NCI-H1694 (cell line): ENCODE results near the gene CST4.
"Not testable (repeated sequence)": the region's sequence is repeated elsewhere in the genome, so short reads cannot be mapped to it uniquely, and the experiment has no call there.

Source experiments
- DNase-seq: peaks from one replicate; lab custom pipeline; 2025; lab: John Stamatoyannopoulos, UW

The CST4 gene, protein sequence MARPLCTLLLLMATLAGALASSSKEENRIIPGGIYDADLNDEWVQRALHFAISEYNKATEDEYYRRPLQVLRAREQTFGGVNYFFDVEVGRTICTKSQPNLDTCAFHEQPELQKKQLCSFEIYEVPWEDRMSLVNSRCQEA

GRCh38 chr20:23688684-23689398 is at the start of gene CST4:
Gene CST4, minus strand, starts transcription at chr20:23689038. Its CDS starts 69 bp downstream, at chr20:23688969.
- DNase-seq: not testable (repeated sequence)

- DNase-seq: not testable (repeated sequence)
Observed at GRCh38 chr20:23735391-23735790, 46.6 kb upstream of the CST4 start.

GRCh38 chr20:23734949-23735348 is 46.1 kb upstream of the CST4 start:
- not testable (repeated sequence) for DNase-seq

GRCh38 chr20:23734440-23734839 is 45.6 kb upstream of the CST4 start:
- DNase-seq: not testable (repeated sequence)

- no peak for DNase-seq
Observed at GRCh38 chr20:23727016-23727415, 38.2 kb upstream of the CST4 start.

DNA sequence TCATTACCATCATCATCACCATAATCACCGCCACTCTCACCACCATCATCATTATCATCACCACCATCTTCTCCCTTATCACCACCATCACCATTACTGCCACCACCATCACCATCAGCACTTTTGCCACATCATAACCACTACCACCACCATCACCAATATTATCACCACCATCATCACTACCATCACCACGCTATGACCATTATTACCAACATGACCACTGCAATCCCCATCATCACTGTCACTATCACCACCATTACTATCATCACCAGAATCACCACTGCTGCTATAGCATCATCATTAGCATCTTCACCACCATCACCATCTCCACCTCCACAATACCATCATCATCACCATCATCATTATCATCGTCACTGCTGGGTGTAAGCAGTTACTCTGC is 36.3 kb upstream of the CST4 start:
- DNase-seq: no peak

DNA sequence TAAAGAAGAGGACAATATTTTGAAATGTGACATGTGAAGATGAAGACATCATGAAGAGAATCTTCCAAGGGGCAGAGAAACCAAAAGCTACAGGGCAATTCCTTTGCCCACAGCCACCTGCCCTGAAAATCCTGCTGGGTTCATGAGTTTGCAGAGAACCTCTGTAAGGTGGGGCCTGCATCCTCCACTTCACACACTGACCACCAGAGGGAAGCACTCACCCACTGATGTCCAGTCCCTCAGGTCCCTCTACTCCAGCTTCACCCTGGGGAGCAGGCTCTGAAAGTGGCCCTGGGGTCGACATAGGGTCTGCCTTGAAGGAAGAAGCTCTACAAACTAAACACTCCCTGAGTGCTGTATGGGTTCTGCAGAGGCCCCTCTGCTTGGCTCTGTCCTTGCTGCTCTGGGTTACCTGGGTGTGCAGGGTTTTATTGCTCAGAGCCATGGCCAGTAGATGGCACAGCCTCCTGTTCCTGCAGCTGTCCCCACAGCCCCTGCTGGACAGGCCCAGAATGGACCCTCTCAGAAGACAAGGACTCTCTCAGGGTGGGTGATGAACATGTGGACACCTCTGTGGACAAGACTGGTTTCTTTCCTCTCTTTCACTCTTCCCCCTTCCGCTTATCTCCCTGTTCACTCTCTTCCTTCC is 34.9 kb upstream of the CST4 start:
- DNase-seq: peak; percentile 22

DNA sequence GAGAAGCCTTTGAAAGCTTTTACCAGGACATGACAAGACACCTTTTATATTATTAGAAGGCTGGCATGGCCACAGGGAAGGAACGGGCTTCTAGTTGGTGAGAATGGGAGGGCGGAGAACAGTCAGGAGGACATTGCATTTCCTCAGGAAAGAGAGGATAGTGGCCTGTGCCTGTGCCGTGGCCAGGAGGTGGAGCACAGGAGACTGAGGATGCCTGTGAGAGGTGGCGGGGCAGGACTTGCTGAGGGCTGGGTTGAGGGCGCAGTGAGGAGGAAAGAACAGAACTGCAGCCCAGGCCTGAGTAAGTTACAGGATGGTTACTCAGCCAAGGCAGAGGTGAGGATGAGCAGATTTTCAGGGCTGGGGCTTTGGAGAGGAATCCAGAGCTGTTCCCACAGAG is 34.0 kb upstream of the CST4 start:
- not testable (repeated sequence) for DNase-seq

GRCh38 chr20:23721962-23722361 is 33.1 kb upstream of the CST4 start:
- DNase-seq: no peak

DNA sequence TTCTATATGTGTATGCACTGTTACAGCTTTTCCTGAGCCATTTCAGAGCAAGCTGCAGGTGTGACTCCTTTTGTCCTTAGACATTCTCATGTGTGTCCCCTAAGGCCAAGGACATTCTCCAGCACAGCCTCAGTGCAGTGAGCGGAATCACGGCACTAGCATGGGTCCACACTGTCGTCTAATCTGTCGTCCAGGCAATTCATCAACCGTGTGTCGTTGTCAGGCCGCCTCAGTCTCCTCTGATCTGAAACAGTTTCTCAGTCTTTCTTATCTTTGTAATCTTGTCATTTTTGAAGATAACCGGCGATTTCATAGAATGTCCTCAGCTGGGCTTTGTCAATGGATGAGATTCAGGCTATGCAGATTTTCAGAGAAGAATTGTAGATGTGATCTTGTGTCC is 30.5 kb upstream of the CST4 start:
- not testable (repeated sequence) for DNase-seq

DNA sequence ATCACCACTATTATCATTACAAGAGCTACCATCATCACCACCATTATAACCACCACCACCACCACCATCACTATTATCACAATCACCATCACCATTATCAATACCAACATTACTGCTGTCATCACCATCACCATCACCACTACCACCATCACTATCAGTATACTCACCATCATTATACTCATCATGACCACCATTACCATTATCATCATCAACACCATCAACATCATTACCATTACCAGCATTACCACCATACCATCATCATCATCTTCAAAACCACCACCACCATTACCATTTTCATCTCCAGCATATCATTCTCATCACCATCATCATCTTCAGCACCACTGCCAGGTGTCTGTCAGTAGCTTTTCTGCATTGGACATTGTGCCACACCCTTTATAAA is 22.9 kb upstream of the CST4 start:
- DNase-seq: not testable (repeated sequence)

DNA sequence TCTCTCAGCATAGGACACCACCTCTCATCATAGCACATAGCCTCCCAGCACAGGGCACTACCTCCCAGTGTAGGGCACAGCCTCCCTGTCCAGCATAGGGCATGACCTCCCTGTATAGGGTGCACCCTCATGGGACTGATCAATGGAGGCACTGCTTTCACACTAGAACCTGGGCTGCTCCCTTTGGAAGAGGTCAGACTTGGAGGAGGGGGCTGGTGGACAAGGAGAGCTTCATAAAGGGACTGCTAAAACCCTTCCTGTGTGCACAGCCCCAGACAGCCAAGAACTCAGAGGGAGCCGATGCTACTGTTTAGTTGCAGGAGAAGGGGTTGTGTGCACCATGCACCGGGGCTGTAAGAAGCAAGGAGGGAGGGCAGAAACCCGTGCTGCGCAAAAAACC is 21.9 kb upstream of the CST4 start:
- no peak for DNase-seq

- no peak for DNase-seq
Observed at GRCh38 chr20:23705895-23706294, 17.1 kb upstream of the CST4 start.

GRCh38 chr20:23702021-23702420 is 13.2 kb upstream of the CST4 start:
- DNase-seq: no peak

- DNase-seq: no peak
Observed at GRCh38 chr20:23700931-23701330, 12.1 kb upstream of the CST4 start.

GRCh38 chr20:23697947-23698346 is 9.1 kb upstream of the CST4 start:
- no peak for DNase-seq

DNA sequence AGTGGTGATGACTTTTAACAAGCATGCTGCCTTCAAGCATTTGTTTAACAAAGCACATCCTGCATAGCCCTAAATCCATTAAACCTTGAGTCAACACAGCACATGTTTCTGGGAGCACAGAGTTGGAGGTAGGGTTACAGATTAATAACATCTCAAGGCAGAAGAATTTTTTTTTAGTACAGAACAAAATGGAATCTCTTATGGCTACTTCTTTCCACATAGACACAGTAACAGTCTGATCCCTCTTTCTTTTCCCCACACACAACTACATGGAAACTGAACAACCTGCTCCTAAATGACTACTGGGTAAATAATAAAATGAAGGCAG is 6.2 kb upstream of the CST4 start:
- not testable (repeated sequence) for DNase-seq

DNA sequence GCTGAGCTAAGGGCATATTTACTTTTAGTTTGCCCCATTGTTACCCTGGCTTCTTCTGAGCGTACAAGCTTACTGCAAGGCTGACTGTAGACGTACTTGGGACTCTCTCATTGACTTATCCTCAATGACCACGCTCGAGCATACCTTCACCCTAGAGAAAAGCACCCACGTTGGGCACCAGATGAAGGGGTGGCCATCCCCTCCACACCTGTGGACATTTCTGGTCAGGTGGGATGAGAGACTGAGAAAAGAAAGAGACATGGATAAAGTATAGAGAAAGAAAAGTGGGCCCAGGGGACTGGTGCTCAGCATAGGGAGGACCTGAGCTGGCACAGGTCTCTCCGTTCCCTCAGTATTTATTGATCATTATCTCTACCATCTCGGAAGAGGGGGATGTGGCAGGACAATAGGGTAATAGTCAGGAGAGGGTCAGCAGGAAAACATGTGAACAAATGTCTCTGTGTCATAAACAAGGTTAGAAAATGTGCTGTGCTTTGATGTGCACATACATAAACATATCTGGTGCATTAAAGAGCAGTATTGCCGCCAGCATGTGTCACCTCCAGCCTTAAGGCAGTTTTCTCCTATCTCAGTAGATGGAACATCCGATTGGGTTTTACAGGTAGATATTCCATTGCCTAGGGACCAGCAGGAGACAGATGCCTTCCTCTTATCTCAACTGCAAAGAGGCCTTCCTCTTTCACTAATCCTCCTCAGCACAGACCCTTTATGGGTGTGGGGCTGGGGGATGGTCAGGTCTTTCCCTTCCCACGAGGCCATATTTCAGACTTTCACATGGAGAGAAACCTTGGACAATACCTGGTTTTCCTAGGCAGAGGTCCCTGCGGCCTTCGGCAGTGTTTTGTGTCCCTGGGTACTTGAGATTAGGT is 5.6 kb upstream of the CST4 start:
- not testable (repeated sequence) for DNase-seq

GRCh38 chr20:23692725-23693619 is 4.1 kb upstream of the CST4 start:
- not testable (repeated sequence) for DNase-seq

GRCh38 chr20:23691675-23692074 is 2.8 kb upstream of the CST4 start:
- DNase-seq: no peak

DNA sequence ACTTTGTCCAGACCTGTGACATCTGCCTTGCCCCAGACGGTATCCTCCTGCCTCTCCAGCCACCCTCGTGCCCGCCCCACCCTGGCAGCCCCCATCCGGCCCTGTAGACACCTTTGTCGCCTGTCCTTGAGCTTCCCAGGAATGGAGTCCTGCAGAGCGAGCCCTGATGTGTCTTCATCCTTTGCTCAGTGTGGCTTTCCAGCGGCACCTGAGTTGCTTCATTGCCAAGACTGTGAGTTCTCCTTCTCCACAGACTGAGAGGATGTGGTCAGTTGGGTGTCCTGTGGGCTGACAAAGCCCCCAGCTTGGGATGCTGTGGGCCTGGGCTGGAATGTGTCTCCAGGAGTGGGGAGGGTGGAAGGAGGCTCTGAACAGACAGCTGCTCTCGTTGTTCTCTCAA is 1.7 kb upstream of the CST4 start:
- DNase-seq: no peak

DNA sequence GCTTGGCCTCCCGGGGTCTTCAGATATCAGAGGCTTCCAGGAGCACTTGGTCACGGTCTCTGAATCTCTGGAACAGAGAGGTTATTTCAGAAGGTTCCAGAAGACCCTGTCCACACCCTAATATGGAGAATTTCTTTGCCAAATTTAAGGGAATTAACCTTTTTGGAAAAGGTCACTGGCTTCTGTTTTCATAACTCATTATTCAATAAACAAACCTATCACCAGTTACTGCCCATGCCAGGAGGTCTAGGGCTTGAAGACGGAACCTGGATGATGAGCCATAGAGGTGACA is 507 bp upstream of the CST4 start:
- no peak for DNase-seq
